Left lung (tissue), 14 donors: ENCODE data around the gene SCN11A. TPM values are rescaled to one million over a fixed set of nuclear protein-coding genes. Genes with fewer than 3 reads are reported as not detected.
A peak's percentile ranks its signal among the peaks of the same experiment; 100 is the strongest.

Experiments
- ATAC-seq: fragments of 200-7000 bp; cut with Tn5 transposase; one replicate; pipeline ENCODE4 v1.9.1; 2020; ENCODE audit warnings: moderate library complexity
- DNase-seq, 4 donors: peaks; one replicate each; pipeline ENCODE4 v3.0.0-alpha.2; 2013 to 2020
- H3K27ac ChIP-seq, 2 donors: fragments of 200-600 bp; sonication (generic) in 1 of 2; one replicate each; pipeline versions ENCODE4 v1.5.0 to v1.8.0; 2020 to 2021
- H3K27me3 ChIP-seq, 2 donors: fragments of 200-600 bp; sonication (generic) in 1 of 2; one replicate each; pipeline versions ENCODE4 v1.5.0 to v1.8.0; 2020 to 2021
- H3K36me3 ChIP-seq, 2 donors: fragments of 200-600 bp; sonication (generic) in 1 of 2; one replicate each; pipeline versions ENCODE4 v1.5.0 to v1.8.0; 2020 to 2021
- H3K4me1 ChIP-seq, 2 donors: fragments of 200-600 bp; one replicate each; pipeline ENCODE4 v1.8.0; 2021
- H3K4me3 ChIP-seq, 2 donors: fragments of 200-600 bp; sonication (generic) in 1 of 2; one replicate each; pipeline versions ENCODE4 v1.5.0 to v1.8.0; 2020 to 2021; ENCODE audit warnings: mild to moderate bottlenecking in 1 of 2
- H3K9me3 ChIP-seq, 2 donors: fragments of 200-600 bp; sonication (generic) in 1 of 2; one replicate each; pipeline versions ENCODE4 v1.5.0 to v1.8.0; 2020 to 2021
- intact Hi-C, 2 donors: fragments of 100-400 bp; cut with DNase I; formaldehyde crosslinking; loops; one replicate each; pipeline versions ENCODE4 v1.11.2 to v1.14.2; 2022
- long read RNA-seq, 12 donors: library from polyadenylated mRNA in 2 of 12; unstranded in 2 of 12; transcript quantifications; one replicate each; pipeline ENCODE4 v2.0.0 and lab custom pipeline, GENCODE V29; 2019 to 2026
- polyA plus RNA-seq, 6 donors: library from polyadenylated mRNA; unstranded; fragments of 120-200 nt; gene quantifications; one replicate each; pipeline ENCODE4 v1.2.1, GENCODE V29; 2013; ENCODE audit not compliant: insufficient read length in 6 of 6
- total RNA-seq, 2 donors: library from RNA; stranded (reverse); fragmentation: NEBNext Ultra II Directional; extraction: Animal tissue kit (Norgen Biotek cat#: 25700); gene quantifications; one replicate each; pipeline ENCODE4 v1.2.1, GENCODE V29; 2021
- TF ChIP-seq, protein P1 (sequence below), 2 donors: fragments of 200-600 bp; sonication (generic) in 1 of 2; IDR thresholded peaks; one replicate each; pipeline versions ENCODE4 v1.5.0 to v1.8.0; 2021; ENCODE audit warnings: antibody characterized with exemption in 2 of 2
- donor health status: DM: no; HTN: yes; CAD: no.
- donor health status: DM: no; HTN: no; CAD: no.

Gene SCN11A
- total RNA-seq = under 1 TPM; 0.06 to 0.13 TPM
- polyA plus RNA-seq = 1 to 10 TPM in 2 of 6 donors, under 1 TPM in 4; 0.57 to 1.3 (median 0.86) TPM
- long read RNA-seq, donor 1 = 0 reads
- long read RNA-seq, donor 2 = 0 reads
- long read RNA-seq, donor 3 = 0 reads
- long read RNA-seq, donor 4 = 0 reads
- long read RNA-seq, donor 5 = 0 reads
- long read RNA-seq, donor 6 = 0 reads
- long read RNA-seq, donor 7 = 0 reads
- long read RNA-seq, donor 8 = 0 reads
- long read RNA-seq, donor 9 = 0 reads
- long read RNA-seq, donor 10 = 0 reads
- long read RNA-seq, donor 11 = 0 reads
- long read RNA-seq, donor 12 = 0 reads

DNA sequence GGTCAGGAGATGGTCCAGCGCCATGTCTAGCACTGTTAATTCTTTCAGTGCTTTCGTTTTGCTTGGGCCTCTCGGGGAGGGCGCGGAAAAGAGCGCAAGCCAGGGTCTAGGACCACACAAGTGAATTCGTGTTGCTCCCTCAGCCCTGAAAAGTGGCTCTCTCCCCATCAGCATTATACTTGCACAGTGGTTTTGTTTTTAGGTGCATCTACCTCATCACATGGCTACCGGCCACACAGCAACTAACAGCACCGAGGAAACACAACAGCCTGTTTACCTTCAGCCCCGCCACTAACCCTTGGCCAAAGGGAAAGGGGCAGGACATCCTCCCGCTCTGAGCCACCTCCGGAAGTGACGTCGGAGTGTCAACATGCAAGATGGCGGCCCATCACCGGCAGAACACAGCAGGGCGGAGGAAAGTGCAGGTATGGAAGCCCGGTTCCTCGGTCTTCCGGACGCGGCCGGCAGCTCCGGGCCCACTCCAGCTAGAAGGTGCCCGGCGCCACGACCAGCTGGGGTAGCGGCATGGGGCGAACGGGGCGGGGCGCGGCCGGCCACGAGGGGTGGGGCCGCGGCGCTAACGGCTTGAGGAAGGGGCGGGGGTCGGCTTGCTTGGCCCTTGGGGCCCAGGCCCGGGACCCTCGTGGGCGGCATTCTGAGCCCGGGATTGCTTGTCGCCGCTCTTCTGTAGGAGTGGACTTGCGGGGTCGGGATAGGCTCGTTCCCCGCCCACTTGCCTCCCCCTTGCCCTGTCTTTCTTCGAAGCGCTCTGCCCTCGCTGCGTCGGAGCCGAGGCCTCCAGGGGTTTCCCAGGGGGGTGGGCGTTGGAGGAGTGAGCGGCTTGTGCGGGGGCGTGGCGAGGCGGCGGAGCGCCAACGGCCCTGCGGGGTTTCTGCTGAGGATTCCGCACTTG is at the start of gene SCN11A, which contains the start of gene WDR48:
Gene SCN11A, minus strand, starts transcription at position 296 of the 913 bp plus-strand sequence. CDS start 101,582 bp downstream, outside the sequence.
Gene WDR48, plus strand, starts transcription at position 368 of the 913 bp plus-strand sequence. Its CDS starts 10 bp downstream, at position 378.
- H3K27me3 ChIP-seq = no peaks in the 10 kb centered on the region
- H3K9me3 ChIP-seq = no peaks in the 10 kb centered on the region
- TF ChIP-seq, protein P1, sequence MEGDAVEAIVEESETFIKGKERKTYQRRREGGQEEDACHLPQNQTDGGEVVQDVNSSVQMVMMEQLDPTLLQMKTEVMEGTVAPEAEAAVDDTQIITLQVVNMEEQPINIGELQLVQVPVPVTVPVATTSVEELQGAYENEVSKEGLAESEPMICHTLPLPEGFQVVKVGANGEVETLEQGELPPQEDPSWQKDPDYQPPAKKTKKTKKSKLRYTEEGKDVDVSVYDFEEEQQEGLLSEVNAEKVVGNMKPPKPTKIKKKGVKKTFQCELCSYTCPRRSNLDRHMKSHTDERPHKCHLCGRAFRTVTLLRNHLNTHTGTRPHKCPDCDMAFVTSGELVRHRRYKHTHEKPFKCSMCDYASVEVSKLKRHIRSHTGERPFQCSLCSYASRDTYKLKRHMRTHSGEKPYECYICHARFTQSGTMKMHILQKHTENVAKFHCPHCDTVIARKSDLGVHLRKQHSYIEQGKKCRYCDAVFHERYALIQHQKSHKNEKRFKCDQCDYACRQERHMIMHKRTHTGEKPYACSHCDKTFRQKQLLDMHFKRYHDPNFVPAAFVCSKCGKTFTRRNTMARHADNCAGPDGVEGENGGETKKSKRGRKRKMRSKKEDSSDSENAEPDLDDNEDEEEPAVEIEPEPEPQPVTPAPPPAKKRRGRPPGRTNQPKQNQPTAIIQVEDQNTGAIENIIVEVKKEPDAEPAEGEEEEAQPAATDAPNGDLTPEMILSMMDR (IDR thresholded peaks at IDR 0.05) = no peak
- ATAC-seq (peak; percentile 99), DNase-seq (peak; percentile 94 to 97 (median 97))
- no peaks in the 10 kb centered on the region for H3K36me3 ChIP-seq
- H3K27ac ChIP-seq = peak within 1 kb of the TSS; percentile 84 to 90
- intact Hi-C loops = no loop called here
- peak within 1 kb of the TSS; percentile 99 for H3K4me3 ChIP-seq
- peaks cover 0 to 15% of the 10 kb centered on the region in 2 donors for H3K4me1 ChIP-seq

DNA sequence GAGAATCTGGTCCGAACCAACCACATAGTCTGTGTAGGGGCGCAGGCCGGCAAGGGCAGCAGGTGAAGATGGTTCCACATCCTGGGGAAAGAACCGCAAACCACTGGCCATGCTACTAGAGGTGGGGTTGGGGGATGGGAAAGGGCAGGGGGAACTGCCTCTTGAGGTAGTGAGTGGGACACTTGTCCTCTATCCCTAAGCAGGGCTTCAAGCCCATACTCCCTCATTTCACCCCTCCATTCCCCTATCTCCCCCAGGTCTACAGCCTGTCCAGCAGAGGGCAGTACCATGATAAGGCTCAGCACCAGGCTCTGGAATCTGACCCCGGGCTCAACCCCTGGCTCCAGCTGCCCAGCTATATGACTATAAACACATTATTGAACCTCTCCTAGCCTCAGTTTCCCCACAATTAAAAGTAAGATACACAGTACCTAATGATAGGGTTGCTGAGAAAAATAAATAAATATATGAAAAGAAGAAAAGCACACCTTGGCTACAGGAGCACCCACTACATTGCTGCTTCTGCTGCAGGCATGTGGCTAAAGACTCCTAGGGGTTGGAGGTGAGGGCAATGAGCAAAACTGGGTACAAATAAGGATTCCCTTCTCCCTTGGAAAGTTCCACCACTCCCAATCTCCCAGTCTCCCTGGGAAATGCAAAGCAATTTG is 49.4 kb upstream of the SCN11A start:
- Histone ChIP-seq H3K36me3 (peaks cover 3 to 53% of the 10 kb centered on the region in 2 donors), H3K4me3 (no peak overlapping the region), H3K27me3 (no peaks in the 10 kb centered on the region), H3K4me1 (peaks cover 4 to 52% of the 10 kb centered on the region in 2 donors), H3K27ac (no peak overlapping the region), H3K9me3 (no peaks in the 10 kb centered on the region)
- TF ChIP-seq, protein P1 (IDR thresholded peaks at IDR 0.05) = peak; percentile 40 to 74
- intact Hi-C loops = no loop called here
- ATAC-seq (peak; percentile 78), DNase-seq (peak in 1 of 4 donors; percentile 21)

DNA sequence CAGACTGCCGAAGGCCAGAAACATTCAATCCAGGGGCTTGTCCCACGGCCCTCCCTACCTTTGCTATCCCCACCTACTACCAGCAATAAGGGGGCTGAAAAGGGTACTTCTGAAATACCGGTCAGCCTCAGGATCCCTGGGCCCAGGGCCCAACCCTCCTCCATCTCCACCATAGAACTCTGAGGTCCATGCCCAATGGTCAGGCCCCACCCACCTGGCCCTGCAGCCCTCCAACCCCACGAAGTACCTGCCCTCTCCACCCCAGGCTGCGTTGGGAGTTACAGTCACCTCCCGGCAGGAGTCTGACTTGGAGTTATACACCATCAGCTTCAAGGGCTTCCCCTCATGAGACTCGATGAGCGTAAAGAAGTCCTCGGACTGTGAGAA is 48.7 kb upstream of the SCN11A start:
- H3K4me1 ChIP-seq = peaks cover 0 to 45% of the 10 kb centered on the region in 2 donors
- intact Hi-C loops = no loop called here
- ATAC-seq = no peak
- no peak overlapping the region for H3K27ac ChIP-seq
- H3K9me3 ChIP-seq = no peaks in the 10 kb centered on the region
- no peak overlapping the region for H3K4me3 ChIP-seq
- TF ChIP-seq, protein P1 (IDR thresholded peaks at IDR 0.05) = no peak
- peaks cover 3 to 59% of the 10 kb centered on the region in 2 donors for H3K36me3 ChIP-seq
- H3K27me3 ChIP-seq = no peaks in the 10 kb centered on the region
- DNase-seq = no peak

DNA sequence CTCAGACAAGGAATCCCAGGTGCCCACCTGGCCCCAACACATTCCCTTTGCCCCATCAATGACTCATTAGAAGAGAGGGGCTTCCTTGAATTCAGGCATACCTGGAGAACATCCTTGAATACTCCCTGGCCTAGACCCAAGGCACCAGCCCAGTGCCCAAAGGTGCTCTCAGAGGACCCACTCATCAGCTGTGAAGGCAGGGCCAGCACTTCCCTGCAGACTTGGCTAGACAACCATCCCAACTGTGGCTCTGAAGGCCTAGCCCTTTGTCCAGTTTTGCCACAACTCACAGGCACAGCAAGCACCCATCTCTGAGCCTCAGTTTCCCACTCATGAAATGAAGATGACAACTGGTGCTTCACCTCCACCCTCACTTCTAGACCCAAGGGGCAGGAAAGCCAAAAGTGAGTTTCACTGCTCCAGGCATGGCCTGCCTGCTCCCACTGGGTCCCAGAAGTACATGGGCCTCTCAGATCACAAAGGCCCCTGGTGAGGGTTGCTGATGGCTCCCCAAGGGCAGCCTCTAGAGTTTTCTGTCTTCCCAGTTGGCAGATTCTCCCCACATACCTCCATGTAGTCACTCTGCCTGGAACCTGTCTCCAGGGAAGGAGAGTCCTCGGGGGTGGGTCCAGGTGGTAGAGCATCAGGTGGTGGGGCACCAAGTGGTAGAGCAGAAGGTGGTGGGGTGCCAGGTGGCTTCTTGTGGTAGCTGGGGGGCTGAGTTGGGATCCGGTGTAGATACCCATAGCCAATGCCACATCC is 48.2 kb upstream of the SCN11A start:
- H3K27me3 ChIP-seq = no peaks in the 10 kb centered on the region
- H3K4me3 ChIP-seq = no peak overlapping the region
- H3K27ac ChIP-seq = no peak overlapping the region
- intact Hi-C loops = no loop called here
- TF ChIP-seq, protein P1 (IDR thresholded peaks at IDR 0.05) = no peak
- no peak for DNase-seq
- peaks cover 0 to 40% of the 10 kb centered on the region in 2 donors for H3K4me1 ChIP-seq
- H3K9me3 ChIP-seq = no peaks in the 10 kb centered on the region
- no peak for ATAC-seq
- peaks cover 3 to 65% of the 10 kb centered on the region in 2 donors for H3K36me3 ChIP-seq
